ENCODE measurements around the gene MED10. TPM values are rescaled to one million over a fixed set of nuclear protein-coding genes. Genes with fewer than 3 reads are reported as not detected.

Gene MED10
- polyA plus RNA-seq, 1 donor from 2014 or later, result 37.9 TPM

- H3F3A ChIP-seq (ENCODE audit: insufficient read depth, low read length, poor library complexity, severe bottlenecking), result no peaks in the 10 kb centered on the region
- H3K4me3 ChIP-seq (ENCODE audit: low read length), result no peak overlapping the region
- no peaks in the 10 kb centered on the region for H3K36me3 ChIP-seq (ENCODE audit: insufficient read depth, low read length)
- no peaks in the 10 kb centered on the region for H3K9me2 ChIP-seq (ENCODE audit: insufficient read depth, low read length)
- no peaks in the 10 kb centered on the region for H4K20me1 ChIP-seq (ENCODE audit: insufficient read depth)
- no peak overlapping the region for H2AFZ ChIP-seq (ENCODE audit: low read depth, low read length)
- H3K9ac ChIP-seq (ENCODE audit: low read length), result no peak overlapping the region
- no peak overlapping the region for H3K4me2 ChIP-seq (ENCODE audit: low read length)
- H3K9me3 ChIP-seq (ENCODE audit: low read length), result peaks cover 3% of the 10 kb centered on the region
- H3K79me2 ChIP-seq (replicated peaks; ENCODE audit: insufficient read depth, low read length), result no peaks in the 10 kb centered on the region
- H3K27ac ChIP-seq (ENCODE audit: low read length), result no peak overlapping the region
- H3K27me3 ChIP-seq (ENCODE audit: insufficient read depth, low read depth, low read length), result no peaks in the 10 kb centered on the region
- TF ChIP-seq MXI1 (conservative IDR thresholded peaks at IDR 0.05; ENCODE audit: poor library complexity, severe bottlenecking), result no peak
- no peak for TF ChIP-seq POLR2AphosphoS5 (IDR thresholded peaks at IDR 0.05)
- no peak for TF ChIP-seq RAD21 (conservative IDR thresholded peaks at IDR 0.05)
- no peak for TF ChIP-seq EP300 (conservative IDR thresholded peaks at IDR 0.05; ENCODE audit: poor library complexity, severe bottlenecking)
- no peak for TF ChIP-seq TAF1 (IDR thresholded peaks at IDR 0.05; ENCODE audit: low read depth)
- no peak for TF ChIP-seq REST (IDR thresholded peaks at IDR 0.05; ENCODE audit: borderline replicate concordance)
- no peak for TF ChIP-seq CTCF (IDR thresholded peaks at IDR 0.05; ENCODE audit: poor library complexity, severe bottlenecking)
- no peak for TF ChIP-seq SMC3 (conservative IDR thresholded peaks at IDR 0.05; ENCODE audit: poor library complexity)
- no peak for TF ChIP-seq EZH2 (IDR thresholded peaks at IDR 0.05; ENCODE audit: borderline replicate concordance, insufficient read depth, low read length, poor library complexity, severe bottlenecking)
Observed at GRCh38 chr5:6394429-6395101, 16.2 kb upstream of the MED10 start.

- Histone ChIP-seq H2AFZ (ENCODE audit: low read depth, low read length) (no peak overlapping the region), H3K27me3 (ENCODE audit: insufficient read depth, low read depth, low read length) (no peaks in the 10 kb centered on the region), H3K4me2 (ENCODE audit: low read length) (no peak overlapping the region), H3F3A (ENCODE audit: insufficient read depth, low read length, poor library complexity, severe bottlenecking) (no peaks in the 10 kb centered on the region), H3K9ac (ENCODE audit: low read length) (no peak overlapping the region), H3K9me3 (ENCODE audit: low read length) (peaks cover 3% of the 10 kb centered on the region), H3K79me2 (replicated peaks; ENCODE audit: insufficient read depth, low read length) (no peaks in the 10 kb centered on the region), H4K20me1 (ENCODE audit: insufficient read depth) (no peaks in the 10 kb centered on the region), H3K27ac (ENCODE audit: low read length) (no peak overlapping the region), H3K4me3 (ENCODE audit: low read length) (no peak overlapping the region), H3K36me3 (ENCODE audit: insufficient read depth, low read length) (no peaks in the 10 kb centered on the region), H3K9me2 (ENCODE audit: insufficient read depth, low read length) (no peaks in the 10 kb centered on the region)
- TF ChIP-seq RAD21 (conservative IDR thresholded peaks at IDR 0.05) (no peak), SMC3 (conservative IDR thresholded peaks at IDR 0.05; ENCODE audit: poor library complexity) (no peak), POLR2AphosphoS5 (IDR thresholded peaks at IDR 0.05) (no peak), EZH2 (IDR thresholded peaks at IDR 0.05; ENCODE audit: borderline replicate concordance, insufficient read depth, low read length, poor library complexity, severe bottlenecking) (no peak), REST (IDR thresholded peaks at IDR 0.05; ENCODE audit: borderline replicate concordance) (no peak), MXI1 (conservative IDR thresholded peaks at IDR 0.05; ENCODE audit: poor library complexity, severe bottlenecking) (no peak), EP300 (conservative IDR thresholded peaks at IDR 0.05; ENCODE audit: poor library complexity, severe bottlenecking) (no peak), TAF1 (IDR thresholded peaks at IDR 0.05; ENCODE audit: low read depth) (no peak)
Observed at GRCh38 chr5:6393596-6394194, 15.3 kb upstream of the MED10 start.
